ENCODE measurements around the gene UFSP2. TPM values are rescaled to one million over a fixed set of nuclear protein-coding genes. Genes with fewer than 3 reads are reported as not detected.

The UFSP2 gene
- total and polyA plus RNA-seq, 9 donors, result 33.4 to 69.3 (median 51.3) TPM

GRCh38 chr4:185374573-185374972 is 51.2 kb downstream of the UFSP2 start:
- intact Hi-C loops (cut with DNase I), result no loop called here
- H3K4me3 ChIP-seq, result no peak overlapping the region
- 81 to 89% (median 88%) methylated on average over 6 of the region's 6 CpGs for WGBS, 3 donors

GRCh38 chr4:185374027-185374426 is 51.7 kb downstream of the UFSP2 start:
- Histone ChIP-seq H3K36me3 (no peaks in the 10 kb centered on the region), H3K9me3 (no peaks in the 10 kb centered on the region), H3K4me3 (no peak overlapping the region), H3K27me3 (no peaks in the 10 kb centered on the region), H3K4me1 (ENCODE audit: insufficient read depth) (no peaks in the 10 kb centered on the region), H3K27ac (no peak overlapping the region)
- WGBS, 3 donors, result 91 to 94% (median 91%) methylated on average over 7 of the region's 7 CpGs
- no peak for DNase-seq
- TF ChIP-seq POLR2A (IDR thresholded peaks at IDR 0.05) (no peak), EP300 (IDR thresholded peaks at IDR 0.05) (no peak), CTCF (IDR thresholded peaks at IDR 0.05) (no peak)
- intact Hi-C loops (cut with DNase I), result no loop called here

More at GRCh38 chr4:185374573-185374972, 51.2 kb downstream of the UFSP2 start:
- H3K27me3 ChIP-seq, result no peaks in the 10 kb centered on the region
- TF ChIP-seq CTCF (IDR thresholded peaks at IDR 0.05) (no peak), POLR2A (IDR thresholded peaks at IDR 0.05) (no peak), EP300 (IDR thresholded peaks at IDR 0.05) (no peak)
- H3K4me1 ChIP-seq (ENCODE audit: insufficient read depth), result no peaks in the 10 kb centered on the region
- no peak overlapping the region for H3K27ac ChIP-seq
- no peaks in the 10 kb centered on the region for H3K36me3 ChIP-seq
- DNase-seq, result no peak
- H3K9me3 ChIP-seq, result no peaks in the 10 kb centered on the region

GRCh38 chr4:185371702-185372101 is 54.1 kb downstream of the UFSP2 start:
- Histone ChIP-seq H3K9me3 (no peaks in the 10 kb centered on the region), H3K4me1 (ENCODE audit: insufficient read depth) (no peaks in the 10 kb centered on the region), H3K4me3 (no peak overlapping the region), H3K27ac (no peak overlapping the region), H3K36me3 (no peaks in the 10 kb centered on the region), H3K27me3 (no peaks in the 10 kb centered on the region)
- intact Hi-C loops (cut with DNase I), result no loop called here
- 94 to 95% (median 95%) methylated on average over 11 of the region's 11 CpGs for WGBS, 3 donors
- TF ChIP-seq CTCF (IDR thresholded peaks at IDR 0.05), result no peak
- no peak for TF ChIP-seq POLR2A (IDR thresholded peaks at IDR 0.05)
- TF ChIP-seq EP300 (IDR thresholded peaks at IDR 0.05), result no peak
- DNase-seq, result no peak

- H3K27ac ChIP-seq, result no peak overlapping the region
- no peaks in the 10 kb centered on the region for H3K27me3 ChIP-seq
- no peaks in the 10 kb centered on the region for H3K36me3 ChIP-seq
- DNase-seq, result no peak
- H3K4me1 ChIP-seq (ENCODE audit: insufficient read depth), result no peaks in the 10 kb centered on the region
- H3K9me3 ChIP-seq, result no peaks in the 10 kb centered on the region
- intact Hi-C loops (cut with DNase I), result no loop called here
- no peak overlapping the region for H3K4me3 ChIP-seq
- WGBS, 3 donors, result 95 to 97% (median 96%) methylated on average over 11 of the region's 11 CpGs
- no peak for TF ChIP-seq POLR2A (IDR thresholded peaks at IDR 0.05)
- no peak for TF ChIP-seq EP300 (IDR thresholded peaks at IDR 0.05)
- no peak for TF ChIP-seq CTCF (IDR thresholded peaks at IDR 0.05)
Measured at GRCh38 chr4:185370268-185370949, 55.4 kb downstream of the UFSP2 start.
